GM21528 (cell line): ENCODE results near the gene TIMM29.

Experiments used
- ATAC-seq: cut with Tn5 transposase; IDR thresholded peaks from one replicate; pipeline ENCODE4 v1.9.1; 2021; ENCODE audit warnings: mild to moderate bottlenecking, moderate library complexity; ENCODE audit not compliant: unreplicated experiment, low FRiP score

The TIMM29 gene

GRCh38 chr19:10928563-10929401 is at the start of gene TIMM29, which contains the start of gene YIPF2:
TIMM29 (plus strand) TSS chr19:10928811; CDS start chr19:10928823, 12 bp downstream.
YIPF2 (minus strand) TSS chr19:10928639; CDS start chr19:10928410, 229 bp downstream.
- ATAC-seq, result peak; percentile 71

GRCh38 chr19:10881403-10882107 is 47.1 kb upstream of the TIMM29 start:
- ATAC-seq, result no peak

GRCh38 chr19:10882108-10882457 is 46.5 kb upstream of the TIMM29 start:
- no peak for ATAC-seq

GRCh38 chr19:10884274-10884673 is 44.3 kb upstream of the TIMM29 start:
- no peak for ATAC-seq

GRCh38 chr19:10885201-10886169 is 43.1 kb upstream of the TIMM29 start:
- ATAC-seq, result no peak

- no peak for ATAC-seq
These were observed 40.8 kb upstream of the TIMM29 start for GRCh38 chr19:10887616-10888367.

- ATAC-seq, result no peak
These were observed 40.2 kb upstream of the TIMM29 start for GRCh38 chr19:10888421-10888866.

- ATAC-seq, result no peak
These were observed 38.7 kb upstream of the TIMM29 start for GRCh38 chr19:10889880-10890279.

- ATAC-seq, result no peak
These were observed 37.1 kb upstream of the TIMM29 start for GRCh38 chr19:10891405-10892086.

GRCh38 chr19:10892256-10892655 is 36.4 kb upstream of the TIMM29 start:
- ATAC-seq, result no peak

GRCh38 chr19:10894911-10895213 is 33.7 kb upstream of the TIMM29 start:
- no peak for ATAC-seq

GRCh38 chr19:10895363-10895762 is 33.2 kb upstream of the TIMM29 start:
- no peak for ATAC-seq

GRCh38 chr19:10895920-10896319 is 32.7 kb upstream of the TIMM29 start:
- no peak for ATAC-seq

- ATAC-seq, result no peak
These were observed 31.6 kb upstream of the TIMM29 start for GRCh38 chr19:10896851-10897526.

GRCh38 chr19:10898633-10899032 is 30.0 kb upstream of the TIMM29 start:
- ATAC-seq, result no peak

GRCh38 chr19:10899151-10899653 is 29.4 kb upstream of the TIMM29 start:
- ATAC-seq, result no peak

GRCh38 chr19:10907925-10908324 is 20.7 kb upstream of the TIMM29 start:
- no peak for ATAC-seq

GRCh38 chr19:10908380-10908960 is 20.1 kb upstream of the TIMM29 start:
- no peak for ATAC-seq
